ENCODE results near the gene TMC8.

The TMC8 gene

GRCh38 chr17:78116411-78116810, 14.2 kb upstream of the TMC8 start:
- TF ChIP-seq, protein P1, sequence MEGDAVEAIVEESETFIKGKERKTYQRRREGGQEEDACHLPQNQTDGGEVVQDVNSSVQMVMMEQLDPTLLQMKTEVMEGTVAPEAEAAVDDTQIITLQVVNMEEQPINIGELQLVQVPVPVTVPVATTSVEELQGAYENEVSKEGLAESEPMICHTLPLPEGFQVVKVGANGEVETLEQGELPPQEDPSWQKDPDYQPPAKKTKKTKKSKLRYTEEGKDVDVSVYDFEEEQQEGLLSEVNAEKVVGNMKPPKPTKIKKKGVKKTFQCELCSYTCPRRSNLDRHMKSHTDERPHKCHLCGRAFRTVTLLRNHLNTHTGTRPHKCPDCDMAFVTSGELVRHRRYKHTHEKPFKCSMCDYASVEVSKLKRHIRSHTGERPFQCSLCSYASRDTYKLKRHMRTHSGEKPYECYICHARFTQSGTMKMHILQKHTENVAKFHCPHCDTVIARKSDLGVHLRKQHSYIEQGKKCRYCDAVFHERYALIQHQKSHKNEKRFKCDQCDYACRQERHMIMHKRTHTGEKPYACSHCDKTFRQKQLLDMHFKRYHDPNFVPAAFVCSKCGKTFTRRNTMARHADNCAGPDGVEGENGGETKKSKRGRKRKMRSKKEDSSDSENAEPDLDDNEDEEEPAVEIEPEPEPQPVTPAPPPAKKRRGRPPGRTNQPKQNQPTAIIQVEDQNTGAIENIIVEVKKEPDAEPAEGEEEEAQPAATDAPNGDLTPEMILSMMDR (IDR thresholded peaks at IDR 0.05; ENCODE audit: unreplicated experiment in 3 of 3): no peak
- no peaks in the 10 kb centered on the region for H3K9me3 Mint-ChIP-seq
- no peaks in the 10 kb centered on the region for H3K27me3 Mint-ChIP-seq (ENCODE audit: low read depth)
- H3K27ac Mint-ChIP-seq: no peak overlapping the region
- H3K4me1 Mint-ChIP-seq: no peaks in the 10 kb centered on the region
- H3K36me3 Mint-ChIP-seq (ENCODE audit: low read depth): peaks cover 8% of the 10 kb centered on the region
- no peak overlapping the region for H3K4me3 Mint-ChIP-seq

DNA sequence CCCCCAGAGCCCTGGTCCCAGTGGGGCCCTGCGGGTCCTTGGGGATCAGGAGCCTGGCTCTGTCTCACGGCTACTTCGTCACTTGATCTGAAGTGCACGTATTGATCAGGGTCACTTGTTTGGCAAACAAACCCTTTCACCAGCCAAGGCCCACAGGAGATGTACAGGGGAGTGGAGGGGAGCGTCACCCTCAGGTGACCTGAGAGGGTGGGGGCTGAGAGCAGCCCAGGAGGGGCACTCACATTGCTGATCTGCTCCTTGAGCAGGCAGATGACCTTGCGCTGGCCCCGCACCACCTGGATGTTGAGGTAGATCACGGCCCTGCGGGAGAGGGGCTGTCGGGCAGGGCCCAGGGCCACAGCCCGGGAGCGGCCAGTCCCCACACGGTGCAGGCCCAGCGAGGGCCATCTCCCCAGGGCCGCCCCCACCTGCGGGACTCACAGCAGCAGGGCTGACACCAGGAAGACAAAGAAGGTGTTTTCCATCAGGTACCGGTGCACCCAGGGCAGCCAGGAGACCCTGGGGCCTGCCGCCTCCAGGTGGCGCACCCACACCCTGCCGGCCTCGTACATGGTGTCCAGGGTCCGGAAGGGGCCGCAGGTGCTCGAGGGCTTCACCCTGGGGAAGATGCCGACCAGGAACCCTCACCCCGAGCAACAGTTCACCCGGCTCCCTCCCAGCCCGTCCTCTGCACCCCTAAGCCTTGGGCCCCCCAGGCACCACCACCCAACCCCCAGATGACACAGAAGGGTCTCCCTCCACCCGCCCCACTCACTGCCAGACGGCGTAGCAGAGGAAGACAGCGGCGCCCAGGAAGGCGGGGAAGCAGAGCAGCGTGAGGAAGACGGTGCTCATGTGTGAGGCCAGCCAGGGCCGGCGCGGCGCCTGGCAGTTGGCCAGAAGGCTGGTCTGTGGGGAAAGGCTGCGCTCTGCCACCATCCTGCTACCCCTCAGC, 13.3 kb upstream of the TMC8 start:
- Mint-ChIP-seq H3K4me3 (no peak overlapping the region), H3K27me3 (ENCODE audit: low read depth) (no peaks in the 10 kb centered on the region), H3K4me1 (no peaks in the 10 kb centered on the region), H3K36me3 (ENCODE audit: low read depth) (peaks cover 8% of the 10 kb centered on the region), H3K27ac (no peak overlapping the region), H3K9me3 (no peaks in the 10 kb centered on the region)
- TF ChIP-seq, protein P1 (IDR thresholded peaks at IDR 0.05; ENCODE audit: unreplicated experiment in 3 of 3): peak in 2 of 3 experiments; percentile 34 to 39

DNA sequence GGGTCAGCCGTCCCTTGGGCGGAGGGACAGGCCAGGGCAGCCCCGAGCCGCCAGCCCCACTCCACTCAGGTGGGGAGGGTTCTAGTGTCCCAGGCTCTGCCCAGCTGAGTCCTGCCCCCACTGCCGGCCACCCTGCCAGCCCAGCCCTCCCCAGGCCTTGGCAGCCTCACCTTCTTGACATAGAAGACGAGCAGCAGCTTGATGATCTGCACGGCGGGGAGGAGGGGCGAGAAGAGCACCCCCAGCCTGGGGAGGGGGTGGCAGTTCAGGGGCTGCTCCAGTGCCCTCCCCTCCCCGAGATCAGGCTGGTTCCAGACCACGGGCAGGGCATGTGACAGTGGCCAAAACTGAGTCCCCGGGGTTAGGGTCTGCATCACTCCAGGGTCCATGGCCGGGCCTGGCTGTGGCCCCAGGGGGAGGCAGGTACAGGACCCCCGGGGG, 11.8 kb upstream of the TMC8 start:
- Mint-ChIP-seq H3K4me1 (no peaks in the 10 kb centered on the region), H3K27me3 (ENCODE audit: low read depth) (no peaks in the 10 kb centered on the region), H3K4me3 (no peak overlapping the region), H3K27ac (no peak overlapping the region), H3K9me3 (no peaks in the 10 kb centered on the region), H3K36me3 (ENCODE audit: low read depth) (peaks cover 11% of the 10 kb centered on the region)
- TF ChIP-seq, protein P1 (IDR thresholded peaks at IDR 0.05; ENCODE audit: unreplicated experiment in 3 of 3): no peak

GRCh38 chr17:78120537-78120936, 10.0 kb upstream of the TMC8 start:
- Mint-ChIP-seq H3K27me3 (ENCODE audit: low read depth) (no peaks in the 10 kb centered on the region), H3K4me1 (no peaks in the 10 kb centered on the region), H3K9me3 (no peaks in the 10 kb centered on the region), H3K4me3 (no peak overlapping the region), H3K36me3 (ENCODE audit: low read depth) (peaks cover 12% of the 10 kb centered on the region), H3K27ac (no peak overlapping the region)
- TF ChIP-seq, protein P1 (IDR thresholded peaks at IDR 0.05; ENCODE audit: unreplicated experiment in 3 of 3): no peak

GRCh38 chr17:78120971-78121800, 9.4 kb upstream of the TMC8 start:
- Mint-ChIP-seq H3K4me1 (peaks cover 5% of the 10 kb centered on the region), H3K27me3 (ENCODE audit: low read depth) (no peaks in the 10 kb centered on the region), H3K36me3 (ENCODE audit: low read depth) (peaks cover 12% of the 10 kb centered on the region), H3K4me3 (no peak overlapping the region), H3K9me3 (no peaks in the 10 kb centered on the region), H3K27ac (no peak overlapping the region)
- TF ChIP-seq, protein P1 (IDR thresholded peaks at IDR 0.05; ENCODE audit: unreplicated experiment in 3 of 3): no peak
